KOPT-K1 (cell line): ENCODE results near the gene NLN.
"Not testable (repeated sequence)": the region's sequence is repeated elsewhere in the genome, so short reads cannot be mapped to it uniquely, and the experiment has no call there.

Source experiments
- H3K27ac ChIP-seq: fragments of 200-600 bp; sonication (generic); 2 replicates; pipeline ENCODE4 v1.5.1; 2016; ENCODE audit warnings: antibody characterized with exemption, mild to moderate bottlenecking, low read depth, low read length; ENCODE audit not compliant: poor library complexity, severe bottlenecking
- H3K36me3 ChIP-seq: fragments of 200-600 bp; sonication (generic); 2 replicates; pipeline ENCODE4 v1.5.1; 2017; ENCODE audit warnings: antibody characterized with exemption, mild to moderate bottlenecking, low read length, moderate library complexity; ENCODE audit not compliant: insufficient read depth
- H3K9me3 ChIP-seq: fragments of 200-600 bp; sonication (generic); 2 replicates; pipeline ENCODE4 v1.5.1; 2017; ENCODE audit warnings: antibody characterized with exemption, low read length, mild to moderate bottlenecking; ENCODE audit not compliant: insufficient read depth, poor library complexity, severe bottlenecking

The NLN gene

DNA sequence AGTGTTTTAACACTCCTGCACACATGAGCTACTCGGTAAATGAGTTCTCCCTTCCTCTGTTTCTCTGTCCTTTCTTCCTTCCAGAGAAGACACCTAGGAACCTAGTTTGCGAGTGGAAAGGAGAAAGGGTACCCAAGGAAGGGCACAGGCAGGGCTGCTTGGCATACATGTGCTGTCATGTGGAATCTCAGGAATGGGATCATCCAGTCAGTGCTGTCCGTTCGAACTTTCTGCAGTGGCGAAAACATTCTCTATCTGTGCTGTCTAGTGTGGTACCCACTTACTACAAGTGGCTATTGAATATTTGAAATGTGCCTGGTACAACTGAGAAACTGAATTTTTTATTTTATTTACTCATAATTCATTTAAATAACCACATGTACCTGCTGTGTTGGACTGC, 28.0 kb downstream of the NLN start:
- Histone ChIP-seq H3K9me3 (peaks cover 7% of the 10 kb centered on the region), H3K27ac (no peak overlapping the region), H3K36me3 (no peaks in the 10 kb centered on the region)

DNA sequence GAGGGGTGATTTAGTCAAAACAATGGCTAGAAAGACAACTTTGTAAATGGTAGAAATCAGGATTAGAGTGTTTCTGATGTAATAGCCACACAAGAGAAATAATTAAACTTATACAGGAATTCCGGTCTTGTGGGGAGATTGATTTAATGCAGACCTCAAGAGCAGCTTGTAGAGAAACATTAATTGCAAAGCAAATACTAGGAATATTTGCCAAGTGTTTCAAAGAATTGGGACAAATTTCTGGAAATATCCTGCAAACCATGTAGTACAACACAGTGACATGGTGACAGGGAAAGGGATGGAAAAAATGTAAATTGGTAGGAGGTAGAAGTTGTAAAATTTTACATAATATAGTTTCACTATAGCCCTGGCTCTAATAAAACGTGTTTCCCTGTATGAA, 28.9 kb downstream of the NLN start:
- Histone ChIP-seq H3K27ac (no peak overlapping the region), H3K36me3 (no peaks in the 10 kb centered on the region), H3K9me3 (peaks cover 7% of the 10 kb centered on the region)

DNA sequence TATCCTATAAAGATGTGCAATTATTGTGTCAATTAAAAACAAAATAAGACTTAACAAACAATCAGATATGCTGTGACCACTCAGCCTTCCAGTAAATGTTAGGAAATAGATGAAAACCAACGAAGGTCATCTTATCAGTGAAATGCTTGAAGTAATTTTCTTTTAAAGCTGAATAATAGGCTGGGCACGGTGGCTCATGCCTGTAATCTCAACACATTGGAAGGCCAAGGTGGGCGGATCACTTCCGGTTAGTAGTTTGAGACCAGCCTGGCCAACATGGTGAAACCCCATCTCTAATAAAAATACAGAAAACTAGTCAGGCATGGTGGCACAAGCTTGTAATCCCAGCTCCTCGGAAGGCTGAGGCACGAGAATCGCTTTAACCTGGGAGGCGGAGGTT, 31.2 kb downstream of the NLN start:
- Histone ChIP-seq H3K27ac (no peak overlapping the region), H3K9me3 (peaks cover 6% of the 10 kb centered on the region), H3K36me3 (no peaks in the 10 kb centered on the region)

DNA sequence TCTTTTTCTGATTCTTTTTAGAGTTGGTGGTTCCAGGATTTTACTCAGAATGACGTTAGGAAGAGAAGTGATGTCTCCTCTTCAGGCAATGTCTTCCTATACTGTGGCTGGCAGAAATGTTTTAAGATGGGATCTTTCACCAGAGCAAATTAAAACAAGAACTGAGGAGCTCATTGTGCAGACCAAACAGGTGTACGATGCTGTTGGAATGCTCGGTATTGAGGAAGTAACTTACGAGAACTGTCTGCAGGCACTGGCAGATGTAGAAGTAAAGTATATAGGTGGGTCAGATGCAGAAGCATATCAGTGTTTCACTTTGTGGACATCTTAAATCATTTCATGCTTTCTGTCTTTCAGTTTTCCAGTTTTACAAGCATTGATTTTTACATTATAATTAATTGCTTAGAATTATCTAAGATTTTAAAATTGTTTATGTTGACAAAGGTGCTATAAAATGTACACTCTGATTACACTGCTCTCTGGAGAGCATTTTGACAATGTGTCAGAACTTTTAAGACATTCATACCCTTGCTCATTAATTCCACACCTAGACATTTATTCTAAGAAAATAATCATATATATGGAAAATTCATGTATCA, 36.6 kb downstream of the NLN start:
- H3K27ac ChIP-seq: no peak overlapping the region
- H3K9me3 ChIP-seq: no peaks in the 10 kb centered on the region
- H3K36me3 ChIP-seq: peaks cover 15% of the 10 kb centered on the region

DNA sequence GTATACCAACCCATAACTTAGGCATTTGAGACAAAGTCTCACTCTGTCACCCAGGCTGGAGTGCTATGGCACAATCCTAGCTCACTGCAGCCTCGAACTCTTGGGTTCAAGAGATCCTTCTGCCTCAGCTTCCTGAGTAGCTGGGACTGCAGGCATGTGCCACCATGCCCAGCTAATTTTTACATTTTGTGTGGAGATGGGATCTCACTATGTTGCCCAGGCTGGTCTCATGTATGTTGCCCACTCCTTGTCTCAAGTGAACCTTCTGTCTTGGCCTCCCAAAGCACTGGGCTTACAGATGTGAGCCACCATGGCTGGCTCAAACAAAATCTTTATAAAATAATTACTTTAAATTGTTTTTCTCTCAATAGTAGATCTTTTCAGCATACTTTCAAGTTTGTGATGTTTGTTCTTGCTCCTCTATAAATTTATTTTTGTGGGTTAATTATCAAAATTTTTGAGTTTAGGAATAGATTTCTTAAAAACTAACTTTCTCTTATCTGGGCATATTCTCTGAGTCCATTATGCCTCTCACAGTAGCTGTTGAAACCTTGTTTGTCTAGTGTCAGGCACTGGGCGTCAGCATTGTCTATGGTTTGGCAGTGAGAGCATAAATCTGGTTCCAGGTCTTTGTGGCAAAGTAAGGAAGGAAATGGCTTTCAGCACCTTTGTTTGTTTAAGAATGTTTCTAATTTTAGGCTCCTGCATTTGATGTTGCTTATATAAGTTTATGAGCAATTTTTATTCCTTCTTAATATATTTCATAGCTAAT, 38.7 kb downstream of the NLN start:
- Histone ChIP-seq H3K9me3 (no peaks in the 10 kb centered on the region), H3K27ac (no peak overlapping the region), H3K36me3 (peaks cover 15% of the 10 kb centered on the region)

DNA sequence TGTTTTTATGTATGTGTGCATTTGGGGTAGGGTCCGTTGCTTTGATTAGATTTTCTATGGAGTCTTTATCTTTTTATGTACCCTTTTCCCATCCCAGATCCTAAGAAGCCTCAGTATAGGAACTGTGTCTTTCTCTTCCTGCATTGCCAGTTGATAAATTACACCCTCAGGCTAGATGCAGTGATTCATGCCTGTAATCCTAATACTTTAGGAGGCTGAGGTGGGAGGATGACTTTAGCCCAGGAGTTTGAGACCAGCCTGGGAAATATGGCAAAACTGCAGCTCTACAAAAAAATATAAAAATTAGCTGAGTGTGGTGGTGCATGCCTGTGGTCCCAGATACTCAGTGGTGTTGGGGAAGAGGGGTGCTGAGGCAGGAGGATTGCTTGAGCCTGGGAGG, 40.2 kb downstream of the NLN start:
- Histone ChIP-seq H3K27ac (no peak overlapping the region), H3K9me3 (peaks cover 8% of the 10 kb centered on the region), H3K36me3 (peaks cover 23% of the 10 kb centered on the region)

DNA sequence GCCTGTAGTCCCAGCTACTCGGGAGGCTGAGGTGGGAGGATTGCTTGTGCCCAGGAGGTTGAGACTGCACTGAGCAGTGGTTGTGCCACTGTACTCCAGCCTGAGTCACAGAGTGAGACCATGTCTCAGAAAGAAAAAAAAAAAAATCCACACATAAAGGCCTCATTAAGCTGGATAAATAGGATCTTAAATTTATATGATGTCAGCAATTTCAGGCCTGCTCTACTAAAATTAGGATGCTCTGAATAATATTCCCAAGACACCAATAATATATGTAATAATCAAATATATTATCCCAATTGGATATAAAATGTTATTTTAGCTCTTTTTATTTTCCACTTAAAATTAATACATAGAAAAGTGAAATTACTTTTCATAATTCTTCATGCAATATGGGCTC, 43.6 kb downstream of the NLN start:
- Histone ChIP-seq H3K9me3 (peaks cover 8% of the 10 kb centered on the region), H3K36me3 (peaks cover 9% of the 10 kb centered on the region; the same call in 1 of the 2 replicates), H3K27ac (no peak overlapping the region)

DNA sequence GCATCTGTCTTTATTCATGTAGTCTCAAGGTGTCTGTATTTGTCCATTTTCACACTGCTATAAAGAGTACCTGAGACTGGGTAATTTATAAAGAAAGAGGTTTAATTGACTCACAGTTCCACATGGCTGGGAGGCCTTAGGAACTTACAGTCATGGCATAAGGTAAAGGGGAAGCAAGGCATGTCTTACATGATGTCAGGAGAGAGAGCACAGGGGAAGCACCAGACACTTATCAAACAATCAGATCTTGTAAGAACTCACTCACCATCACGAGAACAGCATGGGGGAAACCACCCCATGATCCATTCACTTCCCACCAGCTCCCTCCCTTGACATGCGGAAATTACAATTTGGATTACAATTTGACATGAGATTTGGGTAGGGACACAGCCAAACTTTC, 44.2 kb downstream of the NLN start:
- H3K27ac ChIP-seq: no peak overlapping the region
- peaks cover 9% of the 10 kb centered on the region; the same call in 1 of the 2 replicates for H3K36me3 ChIP-seq
- H3K9me3 ChIP-seq: peaks cover 8% of the 10 kb centered on the region

DNA sequence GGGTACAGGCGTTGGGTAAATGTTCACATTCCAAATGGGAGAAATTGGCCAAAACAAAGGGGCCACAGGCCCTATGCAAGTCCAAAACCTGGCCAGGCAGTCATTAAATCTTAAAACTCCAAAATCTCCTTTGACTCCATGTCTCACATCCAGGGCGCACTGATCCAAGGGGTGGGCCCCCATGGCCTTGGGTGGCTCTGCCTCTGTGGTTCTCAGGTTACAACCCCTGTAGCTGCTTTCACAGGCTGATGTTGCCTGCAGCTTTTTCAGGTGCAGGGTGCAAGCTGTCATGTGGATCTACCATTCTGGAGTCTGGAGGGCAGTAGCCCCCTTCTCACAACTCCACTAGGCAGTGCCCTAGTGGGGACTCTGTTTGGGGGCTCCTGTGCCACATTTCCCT, 44.8 kb downstream of the NLN start:
- H3K27ac ChIP-seq: no peak overlapping the region
- H3K36me3 ChIP-seq: peaks cover 9% of the 10 kb centered on the region; the same call in 1 of the 2 replicates

DNA sequence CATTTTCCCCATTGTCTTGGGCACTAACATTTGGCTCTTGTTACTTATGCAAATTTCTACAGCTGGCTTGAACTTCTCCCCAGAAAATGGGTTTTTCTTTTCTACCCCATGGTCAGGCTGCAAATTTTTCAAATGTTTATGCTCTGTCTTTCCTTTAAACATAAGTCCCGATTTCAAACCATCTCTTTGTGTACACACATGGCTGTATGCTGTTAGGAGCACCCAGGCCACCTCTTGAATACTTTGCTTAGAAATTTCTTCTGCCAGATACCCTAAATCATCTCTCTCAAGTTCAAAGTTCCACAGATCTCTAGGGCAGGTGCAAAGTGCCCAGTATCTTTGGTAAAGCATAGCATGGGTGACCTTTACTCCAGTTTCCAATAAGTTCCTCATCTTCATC, 45.6 kb downstream of the NLN start:
- Histone ChIP-seq H3K9me3 (peaks cover 8% of the 10 kb centered on the region), H3K27ac (no peak overlapping the region), H3K36me3 (peaks cover 9% of the 10 kb centered on the region; the same call in 1 of the 2 replicates)

More for the DNA sequence above, 44.8 kb downstream of the NLN start:
- peaks cover 8% of the 10 kb centered on the region for H3K9me3 ChIP-seq

DNA sequence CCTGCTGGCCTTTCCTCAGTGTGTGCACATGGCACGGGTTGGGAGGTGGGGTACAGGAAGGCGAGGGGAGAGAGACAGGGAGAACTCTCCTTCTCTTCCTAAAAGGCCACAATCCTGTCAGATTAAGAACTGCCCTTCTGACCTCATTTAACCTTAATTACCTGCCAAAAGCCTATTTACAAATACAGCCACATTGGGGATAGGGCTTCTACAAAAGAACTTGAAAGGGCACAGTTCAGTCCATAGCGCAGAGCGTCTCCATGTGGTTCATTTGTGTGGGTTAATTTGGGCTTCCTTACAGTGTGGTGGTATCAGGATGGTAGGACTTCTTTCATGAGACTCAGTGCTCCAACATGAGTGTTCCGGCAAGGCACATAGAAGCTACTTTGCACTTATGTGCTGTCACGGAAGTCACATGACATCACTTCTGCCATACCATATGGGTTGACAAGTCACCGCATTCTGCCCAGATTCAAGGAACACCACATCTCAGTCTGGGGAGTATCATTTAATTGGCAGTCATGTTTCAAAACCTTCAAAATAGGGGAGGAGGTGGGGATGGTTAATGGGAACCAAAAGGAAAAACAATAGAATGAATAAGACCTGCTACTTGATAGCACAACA, 46.8 kb downstream of the NLN start:
- H3K27ac ChIP-seq: no peak overlapping the region
- H3K36me3 ChIP-seq: peaks cover 9% of the 10 kb centered on the region; the same call in 1 of the 2 replicates
- H3K9me3 ChIP-seq: peaks cover 8% of the 10 kb centered on the region

DNA sequence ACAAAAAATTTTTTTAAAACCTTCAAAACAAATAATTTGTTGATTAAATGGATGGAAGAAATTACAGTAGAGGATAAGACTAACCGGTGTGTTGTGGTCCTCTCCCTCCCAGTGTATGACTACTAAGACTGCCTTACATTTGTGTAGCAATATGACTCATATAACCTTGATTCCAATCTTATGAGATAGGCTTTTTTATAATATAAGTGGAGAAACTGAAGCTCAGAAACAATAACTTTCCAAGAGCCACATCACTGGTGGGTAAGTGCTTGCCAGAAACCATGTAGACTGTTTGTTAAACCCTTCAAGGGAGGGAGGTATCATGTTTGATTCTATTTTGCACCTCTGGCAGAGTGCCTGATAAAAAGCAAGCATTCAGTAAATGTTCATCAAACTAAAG, 47.5 kb downstream of the NLN start:
- H3K36me3 ChIP-seq: peaks cover 9% of the 10 kb centered on the region; the same call in 1 of the 2 replicates
- peaks cover 8% of the 10 kb centered on the region for H3K9me3 ChIP-seq
- no peak overlapping the region for H3K27ac ChIP-seq

DNA sequence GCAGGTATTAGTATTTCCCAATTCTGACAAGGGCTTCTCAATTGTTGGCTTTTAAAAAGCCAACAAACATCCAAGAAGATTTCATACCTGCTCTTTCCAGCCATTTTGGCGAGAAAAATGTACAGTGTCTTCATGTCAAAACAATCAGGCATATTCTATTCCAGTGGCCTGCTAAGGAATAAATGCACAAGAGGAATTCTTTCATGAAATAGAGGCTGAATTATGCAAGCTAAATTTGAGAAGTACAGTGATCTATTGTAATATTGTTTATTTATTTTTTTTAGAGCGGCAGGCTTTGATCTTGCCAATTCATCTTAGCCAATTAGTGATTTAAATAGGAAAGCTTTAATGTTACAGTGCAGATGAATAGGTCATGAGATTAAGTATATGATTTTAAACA, 49.3 kb downstream of the NLN start:
- Histone ChIP-seq H3K27ac (no peak overlapping the region), H3K36me3 (peaks cover 7% of the 10 kb centered on the region; the same call in 1 of the 2 replicates), H3K9me3 (peaks cover 8% of the 10 kb centered on the region)

DNA sequence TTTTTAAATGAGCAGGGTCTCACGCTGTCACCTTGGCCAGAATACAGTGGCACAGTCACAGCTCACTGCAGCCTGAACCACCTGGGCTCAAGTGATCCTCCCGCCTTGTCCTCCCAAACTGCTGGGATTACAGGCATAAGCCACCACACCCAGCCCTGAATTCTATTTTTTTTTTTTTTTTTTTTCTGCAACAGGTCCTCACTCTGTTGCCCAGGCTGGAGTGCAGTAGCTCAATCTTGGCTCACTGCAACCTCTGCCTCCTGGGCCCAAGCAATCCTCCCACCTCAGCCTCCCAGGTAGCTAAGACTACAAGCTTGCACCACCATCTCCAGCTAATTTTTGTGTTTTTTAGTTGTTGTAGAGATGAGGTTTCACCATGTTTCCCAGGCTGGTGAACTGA, 51.0 kb downstream of the NLN start:
- H3K36me3 ChIP-seq, H3K27ac ChIP-seq, H3K9me3 ChIP-seq: not testable (repeated sequence)

DNA sequence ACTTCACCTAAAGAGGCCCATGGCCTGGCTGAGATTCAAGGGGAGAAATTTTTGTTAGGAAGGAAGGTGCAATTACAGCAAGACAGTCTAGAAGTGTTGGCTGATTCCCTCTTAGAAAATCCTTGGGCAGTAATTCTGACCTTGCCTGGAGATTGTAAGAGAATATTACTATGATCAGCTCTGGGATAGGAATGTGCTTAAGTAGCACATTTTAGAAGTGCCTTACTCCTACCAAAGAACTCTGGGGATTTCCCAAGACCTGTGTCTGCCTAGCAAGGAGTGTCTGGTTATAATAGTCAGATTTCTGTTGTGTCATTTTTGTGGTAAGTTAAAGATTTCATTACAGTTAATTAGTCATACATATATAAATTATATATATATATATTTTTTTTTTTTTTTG, 52.3 kb downstream of the NLN start:
- Histone ChIP-seq H3K27ac (no peak overlapping the region), H3K36me3 (no peaks in the 10 kb centered on the region)

More for the DNA sequence above, 52.3 kb downstream of the NLN start:
- no peaks in the 10 kb centered on the region for H3K9me3 ChIP-seq
